Forelimb muscle (tissue), 1 donor: ENCODE results near the gene PPP2R3C. TPM values are rescaled to one million over a fixed set of nuclear protein-coding genes. Genes with fewer than 3 reads are reported as not detected.
A peak's percentile ranks its signal among the peaks of the same experiment; 100 is the strongest.
"Not testable (repeated sequence)": the region's sequence is repeated elsewhere in the genome, so short reads cannot be mapped to it uniquely, and the experiment has no call there.

ENCODE experiments used
- DNase-seq: peaks from one replicate; pipeline ENCODE4 v3.0.0-alpha.2; 2013; ENCODE audit warnings: low read depth
- polyA plus RNA-seq: library from polyadenylated mRNA; unstranded; fragments of 120-200 nt; gene quantifications from one replicate; pipeline ENCODE4 v1.2.1, GENCODE V29; 2013; ENCODE audit not compliant: insufficient read length

Gene PPP2R3C
- polyA plus RNA-seq, 1 donor, result 41.6 TPM

DNA sequence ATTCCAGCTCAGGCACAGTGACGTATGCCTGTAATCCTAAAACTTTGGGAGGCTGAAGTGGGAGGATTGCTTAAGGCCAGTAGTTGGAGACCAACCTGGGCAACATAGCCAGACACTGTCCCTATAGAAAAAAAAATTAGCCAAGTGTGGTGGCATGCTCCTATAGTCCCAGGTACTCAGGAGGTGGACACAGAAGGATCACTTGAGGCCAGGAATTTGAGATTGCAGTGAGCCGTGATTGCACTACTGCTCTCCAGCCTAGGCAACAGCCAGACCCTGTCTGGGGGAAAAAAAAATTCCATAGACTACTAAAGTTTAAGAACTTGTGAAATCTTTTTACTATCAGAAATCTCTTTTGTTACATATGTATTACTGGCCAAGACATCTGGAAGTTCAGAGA is 69.2 kb downstream of the PPP2R3C start:
- DNase-seq, result no peak

DNA sequence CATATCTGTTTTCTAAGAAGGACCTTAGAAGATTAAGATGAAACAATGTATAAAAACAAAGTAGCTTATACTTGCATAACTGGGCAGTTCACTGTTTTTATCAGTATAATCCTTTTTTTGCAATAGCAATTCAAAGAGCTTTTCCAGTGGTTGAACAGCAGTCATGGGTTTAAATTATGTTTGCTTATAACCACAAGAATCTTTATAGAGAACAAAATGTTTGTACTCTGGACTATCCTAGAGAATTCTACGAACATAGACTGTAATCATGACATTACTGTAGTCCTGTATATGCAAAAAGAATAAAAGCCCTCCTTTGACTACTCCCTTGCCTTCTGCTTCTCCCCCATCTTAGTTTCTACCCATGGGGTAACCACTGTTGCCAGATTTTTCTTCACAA is 70.0 kb downstream of the PPP2R3C start:
- DNase-seq, result no peak

DNA sequence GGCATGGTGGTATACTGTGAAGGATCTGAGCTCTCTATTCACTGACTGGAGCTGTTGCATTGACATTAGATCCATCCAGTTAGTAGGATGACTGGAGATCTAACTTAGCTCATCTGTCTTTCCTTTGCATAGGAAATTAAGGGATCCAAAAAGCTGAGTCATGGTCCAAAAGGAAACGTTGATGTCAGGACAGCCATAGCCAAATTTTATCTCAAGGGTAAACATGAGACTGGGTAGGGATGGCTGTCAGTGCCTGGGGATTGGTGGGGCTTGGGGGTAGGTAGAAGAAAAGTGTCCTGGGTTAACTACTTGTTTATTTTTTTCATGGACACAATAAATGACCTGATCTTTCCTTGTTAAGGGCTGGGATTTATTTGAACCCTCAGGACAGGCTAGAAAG is 71.1 kb downstream of the PPP2R3C start:
- no peak for DNase-seq

DNA sequence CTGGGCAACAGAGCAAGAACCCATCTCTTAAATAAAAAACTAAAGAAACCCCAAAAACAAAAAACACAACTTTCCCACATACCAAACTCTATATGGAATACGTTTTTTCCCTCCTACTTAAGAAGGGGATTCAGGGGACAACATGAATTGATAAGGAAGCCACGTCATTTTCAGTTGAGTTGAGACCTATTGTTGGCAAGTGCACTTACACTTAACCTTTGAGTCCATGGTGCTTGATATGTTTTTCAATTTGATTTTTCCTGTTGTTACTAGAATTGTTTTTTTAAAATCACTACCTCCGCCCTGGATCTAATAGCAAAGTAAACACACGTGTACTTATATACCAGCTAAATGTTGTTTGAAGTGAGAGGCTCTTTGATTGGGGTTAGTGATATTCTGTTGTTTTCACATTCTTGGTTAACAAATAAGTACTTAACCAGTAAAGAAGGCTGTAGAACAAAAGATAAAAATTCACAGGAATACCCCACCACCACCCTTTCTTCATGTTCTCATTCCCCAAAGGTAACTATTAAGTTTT is 73.7 kb downstream of the PPP2R3C start:
- no peak for DNase-seq

DNA sequence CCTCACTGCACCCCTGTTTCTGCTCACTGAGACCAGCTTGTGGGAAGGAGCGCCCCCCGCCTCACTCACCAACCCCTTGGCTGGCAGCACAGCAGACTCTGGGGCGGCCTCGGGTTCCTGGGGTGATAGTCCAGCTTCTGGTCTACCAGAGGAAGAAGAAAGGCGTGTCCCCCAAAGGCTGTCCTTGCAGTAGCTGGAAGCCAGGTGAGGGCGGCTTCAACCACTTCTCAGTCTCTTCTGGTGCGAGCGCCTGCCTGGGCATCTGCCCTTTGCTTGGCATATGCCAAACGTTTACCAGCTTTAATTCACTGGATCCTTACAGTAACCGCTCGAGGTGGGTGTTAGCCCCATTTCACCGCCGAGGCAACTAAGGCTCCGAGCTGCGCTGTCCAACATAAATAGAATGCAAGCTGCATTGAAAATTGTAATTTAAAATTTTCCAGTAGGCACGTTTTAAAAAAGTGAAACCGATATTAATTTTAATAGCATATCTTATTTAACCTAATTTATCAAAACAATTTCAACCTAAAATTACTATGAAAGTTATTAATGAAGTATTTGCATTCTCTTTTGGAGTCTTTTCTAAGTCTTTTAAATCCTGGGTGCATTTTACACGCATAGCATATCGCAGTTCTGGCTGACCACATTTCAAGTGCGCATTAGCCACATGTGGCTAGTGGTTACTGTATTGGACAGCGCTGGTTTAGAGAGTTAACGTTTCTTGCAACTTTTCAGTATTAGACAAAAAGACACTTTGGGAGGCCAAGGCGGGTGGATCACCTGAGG is 74.8 kb downstream of the PPP2R3C start:
- DNase-seq, result peak; percentile 5

DNA sequence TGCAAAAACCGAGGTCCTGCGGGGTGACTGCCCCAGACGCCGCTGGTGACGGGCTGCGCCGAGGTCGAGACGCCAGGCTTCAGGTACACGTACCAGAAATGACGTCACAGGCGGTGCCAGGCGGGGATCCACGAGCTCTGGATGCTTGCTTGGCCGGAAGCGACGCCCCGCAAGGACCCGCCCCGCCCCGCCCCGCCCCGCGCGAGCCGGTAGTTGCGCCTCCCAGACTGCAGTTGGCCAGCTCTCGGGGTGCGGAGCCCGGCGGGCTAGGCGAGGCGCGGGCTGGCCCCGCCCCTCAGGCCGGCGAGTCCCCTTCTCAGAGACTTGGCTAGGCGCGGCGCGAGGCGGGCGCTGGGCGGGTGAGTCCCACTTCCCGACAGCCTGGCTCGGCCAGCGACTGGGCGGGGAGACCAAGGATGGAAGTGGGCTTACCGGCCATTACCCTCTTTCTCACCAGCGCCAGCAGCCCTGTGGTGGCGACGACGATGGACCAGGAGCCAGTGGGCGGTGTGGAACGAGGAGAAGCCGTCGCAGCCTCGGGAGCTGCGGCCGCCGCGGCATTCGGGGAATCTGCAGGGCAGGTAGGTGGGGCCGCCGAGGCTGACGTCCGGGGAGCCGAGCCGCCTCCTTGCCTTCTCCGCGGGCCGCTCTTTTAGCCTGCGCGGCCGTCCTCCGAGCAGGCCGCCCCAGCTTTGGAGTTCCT is 75.6 kb downstream of the PPP2R3C start, which contains the start of gene FAM177A1:
Gene FAM177A1, plus strand, starts transcription at position 225 of the 703 bp plus-strand sequence. Its CDS starts 192 bp downstream, at position 417.
- DNase-seq, result peak; percentile 65

DNA sequence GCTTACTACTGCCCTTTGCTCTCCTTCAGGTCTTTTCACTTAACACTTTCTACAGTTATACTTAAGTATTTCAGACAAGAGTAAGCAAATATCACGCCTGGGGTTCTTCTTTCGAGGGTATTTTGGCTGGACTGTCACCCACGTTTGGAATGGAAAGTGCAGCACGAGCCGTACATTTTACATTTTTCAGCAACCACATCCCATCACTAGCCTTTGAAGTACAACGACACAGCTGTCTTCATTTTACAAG is 76.1 kb downstream of the PPP2R3C start:
- DNase-seq, result no peak

DNA sequence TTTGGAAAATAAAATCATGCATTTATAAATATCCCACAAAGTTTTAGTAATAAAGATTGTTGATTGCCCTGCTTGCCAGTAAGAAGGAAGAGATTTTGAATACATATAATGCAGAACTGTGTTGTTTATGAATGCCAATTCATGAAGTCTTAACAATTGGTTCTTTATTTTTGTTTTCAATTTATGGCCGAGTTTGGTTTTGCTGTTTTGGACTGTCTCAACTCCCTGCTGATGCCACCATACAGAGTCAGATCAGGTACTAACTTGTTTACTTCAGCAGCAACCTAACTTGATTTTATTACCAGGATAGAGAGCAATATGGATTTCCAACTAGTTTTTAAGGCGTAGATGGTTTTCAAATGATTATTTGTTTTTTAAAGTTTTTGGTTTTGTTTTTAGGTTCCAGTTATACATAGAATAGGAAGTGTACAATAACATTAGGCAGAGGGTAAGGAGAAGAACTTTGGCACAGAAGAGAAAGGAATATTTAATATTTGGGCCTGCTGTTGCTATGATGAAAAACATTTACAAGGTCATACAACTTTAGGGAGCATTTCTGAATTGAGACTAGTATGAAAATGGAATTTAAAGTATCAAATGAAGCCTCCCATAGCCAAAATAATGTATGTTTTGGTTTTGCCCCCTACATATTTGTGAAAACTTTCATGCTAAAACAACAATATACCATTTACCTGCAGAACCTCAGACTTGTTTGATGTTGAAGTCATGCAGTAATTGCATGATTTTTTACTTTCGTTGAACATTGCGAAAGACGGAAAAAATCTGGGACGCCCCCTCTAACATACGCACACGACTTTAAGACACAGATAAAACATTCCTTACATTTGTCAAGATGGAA is 76.6 kb downstream of the PPP2R3C start:
- DNase-seq, result peak; percentile 8

DNA sequence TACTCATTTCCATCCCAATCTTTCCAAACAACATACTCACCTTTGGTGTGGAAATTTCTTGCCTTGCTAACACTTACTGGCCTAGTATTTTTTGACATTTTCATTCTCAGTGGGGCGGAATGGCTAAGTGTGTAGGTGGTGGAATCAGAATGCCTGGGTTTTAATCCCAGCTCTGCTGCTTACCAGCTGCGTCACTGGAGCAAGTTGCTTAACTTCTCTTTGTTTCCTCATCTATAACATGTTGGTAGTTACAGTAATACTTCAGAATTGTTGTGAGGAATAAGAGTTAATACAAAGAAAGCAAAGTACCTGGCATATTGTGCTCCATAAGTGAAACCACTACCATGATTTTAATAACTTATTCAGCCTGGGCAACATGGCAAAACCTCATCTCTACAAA is 78.7 kb downstream of the PPP2R3C start:
- no peak for DNase-seq

DNA sequence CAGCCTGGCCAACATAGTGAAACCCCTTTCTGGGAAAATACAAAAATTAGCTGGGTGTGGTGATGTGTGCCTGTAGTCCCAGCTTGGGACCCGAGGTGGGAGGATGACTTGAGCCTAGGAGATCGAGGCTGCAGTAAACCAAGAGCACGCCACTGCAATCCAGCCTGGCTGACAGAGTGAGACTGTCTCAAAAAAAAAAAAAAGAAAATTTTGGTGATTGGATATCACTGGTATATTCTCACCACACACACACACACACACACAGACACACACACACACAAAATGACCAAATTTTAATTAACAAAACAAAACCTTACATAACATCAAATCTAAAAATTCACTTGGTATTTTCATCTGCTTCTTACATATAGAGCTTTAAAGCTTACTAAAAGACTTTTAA is 79.2 kb downstream of the PPP2R3C start:
- DNase-seq, result no peak

DNA sequence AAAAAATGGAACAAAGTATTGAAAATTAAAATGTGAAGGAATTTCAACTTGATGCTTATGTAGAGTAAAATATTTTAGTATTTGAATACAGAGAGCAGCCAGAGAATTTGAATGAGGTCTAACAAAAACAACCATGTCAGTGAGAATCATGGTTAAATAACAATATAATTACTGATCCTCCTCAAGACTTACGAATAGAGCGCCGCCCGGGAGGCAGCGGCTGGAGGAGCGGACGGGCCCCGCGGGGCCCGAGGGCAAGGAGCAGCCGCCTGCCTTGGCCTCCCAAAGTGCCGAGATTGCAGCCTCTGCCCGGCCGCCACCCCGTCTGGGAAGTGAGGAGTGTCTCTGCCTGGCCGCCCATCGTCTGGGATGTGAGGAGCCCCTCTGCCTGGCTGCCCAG is 83.5 kb downstream of the PPP2R3C start:
- DNase-seq, result not testable (repeated sequence)

Other genes with a start within 250 kb of the PPP2R3C start
- 18.4 TPM for gene BAZ1A, start 246.6 kb downstream of the PPP2R3C start, polyA plus RNA-seq
- 49.1 TPM for gene SRP54, start 139.0 kb downstream of the PPP2R3C start, polyA plus RNA-seq
- 36.4 TPM for gene FAM177A1, start 75.7 kb downstream of the PPP2R3C start, polyA plus RNA-seq
- 17.5 TPM for gene PRORP, start 562 bp upstream of the PPP2R3C start, polyA plus RNA-seq
- gene PSMA6, start 170.4 kb upstream of the PPP2R3C start, polyA plus RNA-seq, result 214 TPM